SK-N-SH (cell line): ENCODE data around the gene HSD3B7. TPM values are rescaled to one million over a fixed set of nuclear protein-coding genes. Genes with fewer than 3 reads are reported as not detected.
A peak's percentile ranks its signal among the peaks of the same experiment; 100 is the strongest.

Source experiments
- CTCF ChIA-PET: fragments of 300-600, 350-600 bp; formaldehyde crosslinking; extraction: SDS; loops from one replicate; lab custom pipeline; 2021; lab: Yijun Ruan, JAX
- POLR2A ChIA-PET: fragments of 350-600 bp; sonication (Branson Sonifier 250); formaldehyde crosslinking; extraction: SDS; loops from one replicate; lab custom pipeline; 2020; ENCODE audit warnings: antibody characterized with exemption, inconsistent platforms; lab: Yijun Ruan, JAX
- DNase-seq: peaks from one replicate; pipeline ENCODE4 v3.0.0; 2012
- H2AFZ ChIP-seq: fragments of 200-600 bp; sonication (generic); 2 replicates; pipeline ENCODE4 v1.8.1; 2016; ENCODE audit warnings: antibody characterized with exemption, mild to moderate bottlenecking, low read depth
- H3F3A ChIP-seq: fragments of 200-600 bp; sonication (generic); replicated peaks from 2 replicates; pipeline ENCODE3; 2016; ENCODE audit warnings: antibody characterized with exemption, mild to moderate bottlenecking; ENCODE audit not compliant: insufficient read depth
- H3K27ac ChIP-seq, 2 experiments: fragments of 200-500 bp in 1 of 2; fragments of 200-600 bp in 1 of 2; sonication (Bioruptor generic) in 1 of 2; sonication (generic), shearing (Covaris generic) in 1 of 2; 2 replicates each; pipeline versions ENCODE4 v1.5.1 to v1.6.1; 2014 to 2016; ENCODE audit warnings: low read depth in 2 of 2, inconsistent platforms in 1 of 2, low read length in 1 of 2, mild to moderate bottlenecking in 1 of 2, mixed read lengths in 1 of 2
- H3K27me3 ChIP-seq: fragments of 200-600 bp; sonication (generic), shearing (Covaris generic); 2 replicates; pipeline ENCODE4 v1.6.1; 2016; ENCODE audit warnings: mixed run types; ENCODE audit not compliant: insufficient read depth
- H3K36me3 ChIP-seq, 2 experiments: fragments of 200-500 bp in 1 of 2; fragments of 200-600 bp in 1 of 2; sonication (Bioruptor generic) in 1 of 2; sonication (generic) in 1 of 2; replicated peaks in 1 of 2; 2 replicates each; pipeline versions ENCODE3 to v1.5.1; 2014 to 2016; ENCODE audit warnings: low read length in 1 of 2, mild to moderate bottlenecking in 1 of 2; ENCODE audit not compliant: insufficient read depth in 2 of 2, control insufficient read depth in 1 of 2
- H3K4me1 ChIP-seq, 2 experiments: fragments of 200-500 bp in 1 of 2; fragments of 200-600 bp in 1 of 2; sonication (Bioruptor generic) in 1 of 2; sonication (generic), shearing (Covaris generic) in 1 of 2; 2 replicates each; pipeline versions ENCODE4 v1.5.1 to v1.6.1; 2014 to 2016; ENCODE audit warnings: low read depth in 1 of 2, low read length in 1 of 2, mixed run types in 1 of 2; ENCODE audit not compliant: insufficient read depth in 2 of 2, control insufficient read depth in 1 of 2
- H3K4me2 ChIP-seq: fragments of 200-600 bp; sonication (generic), shearing (Covaris generic); 2 replicates; pipeline ENCODE4 v1.6.1; 2017; ENCODE audit warnings: mixed run types
- H3K4me3 ChIP-seq, 2 experiments: fragments of 200-500 bp in 1 of 2; fragments of 200-600 bp in 1 of 2; sonication (Bioruptor generic) in 1 of 2; sonication (generic), shearing (Covaris generic) in 1 of 2; 2 replicates each; pipeline versions ENCODE4 v1.5.1 to v1.8.1; 2014 to 2016; ENCODE audit warnings: low read depth in 2 of 2, inconsistent platforms in 1 of 2, low read length in 1 of 2, mild to moderate bottlenecking in 1 of 2, mixed read lengths in 1 of 2, moderate library complexity in 1 of 2
- H3K79me2 ChIP-seq: fragments of 200-600 bp; sonication (generic); 2 replicates; pipeline ENCODE4 v1.8.1; 2017; ENCODE audit warnings: mild to moderate bottlenecking; ENCODE audit not compliant: insufficient read depth
- H3K9ac ChIP-seq: fragments of 200-600 bp; sonication (generic); 2 replicates; pipeline ENCODE4 v1.6.1; 2017; ENCODE audit warnings: mixed run types
- H3K9me2 ChIP-seq: fragments of 200-600 bp; sonication (generic); 2 replicates; pipeline ENCODE4 v1.6.1; 2017; ENCODE audit warnings: mixed run types
- H3K9me3 ChIP-seq: fragments of 200-600 bp; sonication (generic); 2 replicates; pipeline ENCODE4 v1.6.1; 2017; ENCODE audit warnings: mixed run types, mild to moderate bottlenecking, moderate library complexity
- H4K20me1 ChIP-seq: fragments of 200-600 bp; sonication (generic); 2 replicates; pipeline ENCODE4 v1.6.1; 2017; ENCODE audit warnings: mild to moderate bottlenecking, mixed run types; ENCODE audit not compliant: insufficient read depth
- CHD2 ChIP-seq: fragments of 150-350 bp; IDR thresholded peaks from 2 replicates; pipeline ENCODE4 v1.6.1; 2018; ENCODE audit warnings: low read length; ENCODE audit not compliant: partially characterized antibody
- EP300 ChIP-seq, 2 experiments: IDR thresholded peaks; 2 replicates each; pipeline versions ENCODE4 v1.4.0 to v1.6.1; 2012; ENCODE audit warnings: borderline replicate concordance in 1 of 2, low read depth in 1 of 2, low read length in 1 of 2
- EZH2phosphoT487 ChIP-seq: fragments of 200-600 bp; sonication (generic); IDR thresholded peaks from 2 replicates; pipeline ENCODE4 v1.6.1; 2017; ENCODE audit warnings: low read depth, mixed run types, mild to moderate bottlenecking, antibody characterized with exemption, moderate library complexity, borderline replicate concordance
- GABPA ChIP-seq: IDR thresholded peaks from 2 replicates; pipeline ENCODE4 v1.4.0; 2012; ENCODE audit warnings: low read depth, mild to moderate bottlenecking
- MAX ChIP-seq: IDR thresholded peaks from 2 replicates; pipeline ENCODE4 v1.4.0; 2012; ENCODE audit warnings: low read depth
- MEF2A ChIP-seq: IDR thresholded peaks from 2 replicates; pipeline ENCODE4 v1.4.0; 2012; ENCODE audit warnings: low read depth, borderline replicate concordance
- NFIC ChIP-seq: IDR thresholded peaks from 2 replicates; pipeline ENCODE4 v1.4.0; 2012; ENCODE audit warnings: borderline replicate concordance
- REST ChIP-seq: IDR thresholded peaks from 2 replicates; pipeline ENCODE4 v1.6.1; 2012; ENCODE audit warnings: mild to moderate bottlenecking, low read depth, low read length, moderate library complexity
- TAF1 ChIP-seq: IDR thresholded peaks from 2 replicates; pipeline ENCODE4 v1.6.1; 2012; ENCODE audit warnings: low read depth, mild to moderate bottlenecking, low read length, moderate library complexity, borderline replicate concordance
- TCF12 ChIP-seq: IDR thresholded peaks from 2 replicates; pipeline ENCODE4 v1.4.0; 2012
- USF1 ChIP-seq: IDR thresholded peaks from 2 replicates; pipeline ENCODE4 v1.4.0; 2012; ENCODE audit warnings: low read depth, borderline replicate concordance
- USF2 ChIP-seq: fragments of 150-350 bp; IDR thresholded peaks from 2 replicates; pipeline ENCODE4 v1.6.1; 2017; ENCODE audit warnings: antibody characterized with exemption, low read length, low read depth, borderline replicate concordance
- YY1 ChIP-seq: IDR thresholded peaks from 2 replicates; pipeline ENCODE4 v1.4.0; 2012; ENCODE audit warnings: low read depth, mild to moderate bottlenecking
- WGBS: methylation state at CpG from one replicate; pipeline ENCODE4 v1.1.6; 2017; ENCODE audit warnings: low lambda C conversion rate; 5-methylcytosine and 5-hydroxymethylcytosine counted together
- polyA plus RNA-seq, 3 experiments: library from polyadenylated mRNA; depleted of rRNA; stranded (reverse); fragments of >200 nt; gene quantifications; 2 replicates each; pipeline ENCODE4 v1.2.3, GENCODE V29; 2012

Gene HSD3B7
- polyA plus RNA-seq, 1 of the 3 experiments (the other 2 are of a cell fraction), result 12.2 TPM

- H3K4me1 ChIP-seq, result peaks cover 17 to 18% of the 10 kb centered on the region in 2 experiments; a peak in 3 of 4 replicates
- H3K4me2 ChIP-seq, result peak overlapping the region; percentile 78
- H3F3A ChIP-seq, result peaks cover 23% of the 10 kb centered on the region
- CTCF ChIA-PET, result interaction anchor here (0.9 to 2.6 kb wide), 4 partner anchors 12 to 17 kb away, joined by 3 to 15 read pairs (median 6); partner anchors contain the start of genes HSD3B7 and STX1B
- DNase-seq, result no peak
- H3K79me2 ChIP-seq, result peaks cover 1% of the 10 kb centered on the region; the same call in 1 of the 2 replicates
- POLR2A ChIA-PET, result no interaction called here
- H3K27ac ChIP-seq, result peak overlapping the region in 1 of 2 experiments; percentile 92; a peak in 3 of 4 replicates
- no peak overlapping the region for H3K4me3 ChIP-seq
- no peak for TF ChIP-seq TCF12
- TF ChIP-seq USF2, result no peak
- no peak for TF ChIP-seq REST
- TF ChIP-seq EZH2phosphoT487, result no peak
- no peak for TF ChIP-seq CHD2
- no peaks in the 10 kb centered on the region for H3K9me3 ChIP-seq
- no peaks in the 10 kb centered on the region for H3K27me3 ChIP-seq
- WGBS, result 86% methylated on average over 3 of the region's 6 CpGs
- H3K9ac ChIP-seq, result peak overlapping the region; percentile 65
- H4K20me1 ChIP-seq, result no peaks in the 10 kb centered on the region
- H3K9me2 ChIP-seq, result no peaks in the 10 kb centered on the region
- H3K36me3 ChIP-seq, result peaks cover 2 to 3% of the 10 kb centered on the region in 2 experiments
- H2AFZ ChIP-seq, result peak overlapping the region; percentile 2; the same call in 1 of the 2 replicates
Measured at GRCh38 chr16:30998852-30999761, 14.1 kb downstream of the HSD3B7 start.

- H3K4me2 ChIP-seq, result no peak overlapping the region
- H3K27ac ChIP-seq, result no peak overlapping the region
- no peak for DNase-seq
- H4K20me1 ChIP-seq, result no peaks in the 10 kb centered on the region
- H3K4me3 ChIP-seq, result no peak overlapping the region
- H2AFZ ChIP-seq, result no peak overlapping the region
- peaks cover 23% of the 10 kb centered on the region for H3F3A ChIP-seq
- WGBS, result 94% methylated on average over 19 of the region's 19 CpGs
- H3K36me3 ChIP-seq, result peaks cover 0 to 2% of the 10 kb centered on the region in 2 experiments
- peaks cover 17 to 18% of the 10 kb centered on the region in 2 experiments; a peak in 3 of 4 replicates for H3K4me1 ChIP-seq
- H3K9ac ChIP-seq, result no peak overlapping the region
- H3K9me2 ChIP-seq, result no peaks in the 10 kb centered on the region
- CTCF ChIA-PET, result interaction anchor here (0.8 to 1.9 kb wide), 2 partner anchors 15 to 16 kb away, joined by 3 to 7 read pairs; partner anchors contain the start of gene HSD3B7
- H3K27me3 ChIP-seq, result no peaks in the 10 kb centered on the region
- no peaks in the 10 kb centered on the region for H3K9me3 ChIP-seq
- H3K79me2 ChIP-seq, result peaks cover 16% of the 10 kb centered on the region; the same call in 1 of the 2 replicates
- POLR2A ChIA-PET, result no interaction called here
- TF ChIP-seq TAF1, result no peak
- no peak for TF ChIP-seq EP300 (IDR thresholded peaks at IDR 0.05; ENCODE audit: borderline replicate concordance in 1 of 2, low read depth in 1 of 2, low read length in 1 of 2)
- TF ChIP-seq MEF2A, result no peak
- no peak for TF ChIP-seq CHD2
- no peak for TF ChIP-seq GABPA
- TF ChIP-seq TCF12, result no peak
- no peak for TF ChIP-seq YY1
- no peak for TF ChIP-seq MAX
- TF ChIP-seq NFIC, result no peak
- TF ChIP-seq USF2, result no peak
- no peak for TF ChIP-seq USF1
Measured at GRCh38 chr16:31000671-31001382, 15.8 kb downstream of the HSD3B7 start.
